GM13977 (cell line): ENCODE measurements around the gene ASTN1.

Source experiments
- DNase-seq: peaks from one replicate; pipeline ENCODE4 v3.0.0; 2012; ENCODE audit warnings: low spot score
- CTCF ChIP-seq: IDR thresholded peaks from 2 replicates; pipeline ENCODE4 v1.5.1; 2012; ENCODE audit warnings: mild to moderate bottlenecking, control low read depth; ENCODE audit not compliant: insufficient read depth; ENCODE audit errors: extremely low read depth, missing control alignments
- in situ Hi-C: fragments of 300-500 bp; cut with MboI; formaldehyde crosslinking; loops from one replicate; pipeline ENCODE4 v1.12.0; 2022; ENCODE audit warnings: low sequenced_read_pairs, low pct_unique_long_range_greater_than_20kb, mixed read lengths, inconsistent platforms; ENCODE audit not compliant: unreplicated experiment

The ASTN1 gene

GRCh38 chr1:177164380-177165068 is at the start of gene ASTN1:
Gene ASTN1, minus strand, starts transcription at chr1:177164712. Its CDS starts 36 bp downstream, at chr1:177164676.
- in situ Hi-C loops, result no loop called here
- DNase-seq, result no peak
- no peak for TF ChIP-seq CTCF

- in situ Hi-C loops, result no loop called here
Measured at GRCh38 chr1:177211231-177211630, 46.7 kb upstream of the ASTN1 start.

GRCh38 chr1:177210071-177210470 is 45.6 kb upstream of the ASTN1 start:
- DNase-seq, result no peak
- in situ Hi-C loops, result no loop called here
- no peak for TF ChIP-seq CTCF

More at GRCh38 chr1:177211231-177211630, 46.7 kb upstream of the ASTN1 start:
- no peak for DNase-seq
- TF ChIP-seq CTCF, result no peak

GRCh38 chr1:177209357-177209756 is 44.8 kb upstream of the ASTN1 start:
- no peak for TF ChIP-seq CTCF
- in situ Hi-C loops, result no loop called here
- DNase-seq, result no peak

GRCh38 chr1:177208920-177209319 is 44.4 kb upstream of the ASTN1 start:
- DNase-seq, result no peak
- in situ Hi-C loops, result no loop called here
- TF ChIP-seq CTCF, result no peak

GRCh38 chr1:177206831-177207355 is 42.4 kb upstream of the ASTN1 start:
- no peak for DNase-seq
- in situ Hi-C loops, result no loop called here
- TF ChIP-seq CTCF, result no peak
